AG04449 (cell line): ENCODE results near the gene AGAP1.
"Not testable (repeated sequence)": the region's sequence is repeated elsewhere in the genome, so short reads cannot be mapped to it uniquely, and the experiment has no call there.

Experiments
- CTCF ChIA-PET: fragments of 350-600 bp; formaldehyde crosslinking; extraction: SDS; loops from one replicate; lab custom pipeline; 2021; ENCODE audit warnings: antibody characterized with exemption; lab: Yijun Ruan, JAX
- POLR2A ChIA-PET: fragments of 400-600, 350-600 bp; formaldehyde crosslinking; extraction: SDS; loops from one replicate; lab custom pipeline; 2020; ENCODE audit warnings: antibody characterized with exemption, inconsistent platforms; lab: Yijun Ruan, JAX
- DNase-seq: peaks from one replicate; pipeline ENCODE4 v3.0.0-alpha.2; 2010; ENCODE audit warnings: low read depth, low spot score
- H3K4me3 ChIP-seq: 2 replicates; pipeline ENCODE4 v1.5.1; 2011; ENCODE audit warnings: low read depth, mild to moderate bottlenecking, control low read depth, low read length
- TF ChIP-seq, protein P1 (sequence below): IDR thresholded peaks from one replicate; pipeline ENCODE4 v1.5.1; 2011; ENCODE audit warnings: mild to moderate bottlenecking, moderate library complexity, low read length, control low read depth, inconsistent platforms; ENCODE audit not compliant: insufficient read depth; ENCODE audit errors: missing control alignments

The AGAP1 gene

DNA sequence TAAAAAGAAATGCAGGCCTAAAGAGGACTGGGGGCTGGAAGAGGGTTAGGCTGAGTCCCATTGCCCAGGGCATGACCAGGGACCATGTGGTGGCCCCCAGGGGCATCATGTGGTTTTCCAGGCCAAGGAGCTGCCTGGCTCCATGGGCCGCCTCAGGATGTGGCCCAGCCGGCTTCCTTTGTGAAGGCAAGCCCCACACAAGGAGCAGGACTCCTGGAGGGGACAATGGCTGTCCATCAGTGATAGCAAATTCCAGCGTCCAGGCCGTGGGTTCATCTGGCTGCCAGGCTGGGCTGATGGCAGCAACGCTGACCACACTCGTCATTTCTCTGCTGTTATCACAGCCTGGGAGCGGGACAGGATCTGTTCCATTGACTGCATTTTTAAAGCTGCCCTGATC, 591.8 kb downstream of the AGAP1 start:
- CTCF ChIA-PET: no interaction called here
- TF ChIP-seq, protein P1, sequence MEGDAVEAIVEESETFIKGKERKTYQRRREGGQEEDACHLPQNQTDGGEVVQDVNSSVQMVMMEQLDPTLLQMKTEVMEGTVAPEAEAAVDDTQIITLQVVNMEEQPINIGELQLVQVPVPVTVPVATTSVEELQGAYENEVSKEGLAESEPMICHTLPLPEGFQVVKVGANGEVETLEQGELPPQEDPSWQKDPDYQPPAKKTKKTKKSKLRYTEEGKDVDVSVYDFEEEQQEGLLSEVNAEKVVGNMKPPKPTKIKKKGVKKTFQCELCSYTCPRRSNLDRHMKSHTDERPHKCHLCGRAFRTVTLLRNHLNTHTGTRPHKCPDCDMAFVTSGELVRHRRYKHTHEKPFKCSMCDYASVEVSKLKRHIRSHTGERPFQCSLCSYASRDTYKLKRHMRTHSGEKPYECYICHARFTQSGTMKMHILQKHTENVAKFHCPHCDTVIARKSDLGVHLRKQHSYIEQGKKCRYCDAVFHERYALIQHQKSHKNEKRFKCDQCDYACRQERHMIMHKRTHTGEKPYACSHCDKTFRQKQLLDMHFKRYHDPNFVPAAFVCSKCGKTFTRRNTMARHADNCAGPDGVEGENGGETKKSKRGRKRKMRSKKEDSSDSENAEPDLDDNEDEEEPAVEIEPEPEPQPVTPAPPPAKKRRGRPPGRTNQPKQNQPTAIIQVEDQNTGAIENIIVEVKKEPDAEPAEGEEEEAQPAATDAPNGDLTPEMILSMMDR: no peak
- POLR2A ChIA-PET: no interaction called here
- H3K4me3 ChIP-seq: no peak overlapping the region
- no peak for DNase-seq

DNA sequence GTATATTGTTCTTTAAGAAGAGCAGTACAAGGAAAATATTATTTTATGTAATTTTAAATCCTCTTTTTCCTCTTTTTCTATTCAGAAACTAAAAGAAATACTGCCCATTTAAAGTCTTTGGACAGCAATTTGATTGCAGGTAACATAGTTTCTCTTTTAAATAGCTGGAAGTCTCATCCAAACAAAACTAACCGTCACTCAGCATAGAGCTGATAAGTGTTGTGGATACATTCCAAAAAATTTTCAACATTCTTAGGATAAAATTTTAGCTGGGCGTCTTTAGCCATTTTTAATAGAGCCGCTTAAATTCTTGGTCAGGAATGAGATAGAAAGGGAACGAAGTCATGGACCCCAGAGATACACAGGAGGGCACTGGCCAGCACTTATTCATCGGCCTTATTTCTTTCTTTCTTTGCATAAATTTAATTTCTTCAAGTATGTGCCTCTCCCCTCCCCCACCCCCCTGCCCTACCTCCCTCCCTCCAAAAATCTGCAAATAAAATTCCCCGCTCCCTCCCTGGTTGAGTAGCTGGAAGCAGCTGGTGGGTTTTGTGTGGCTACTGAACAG, 592.6 kb downstream of the AGAP1 start:
- ChIA-PET POLR2A (no interaction called here), CTCF (interaction anchor here (0.9 kb wide), 1 partner anchor 307 kb away, joined by 3 read pairs; no protein-coding TSS in a partner anchor)
- no peak for DNase-seq
- TF ChIP-seq, protein P1: no peak
- no peak overlapping the region for H3K4me3 ChIP-seq

- POLR2A ChIA-PET: no interaction called here
- no peak for DNase-seq
- no peak overlapping the region for H3K4me3 ChIP-seq
- CTCF ChIA-PET: interaction anchor here (0.9 kb wide), 1 partner anchor 308 kb away, joined by 3 read pairs; no protein-coding TSS in a partner anchor
- TF ChIP-seq, protein P1: no peak
Observed at GRCh38 chr2:236086971-236087465, 593.2 kb downstream of the AGAP1 start.

DNA sequence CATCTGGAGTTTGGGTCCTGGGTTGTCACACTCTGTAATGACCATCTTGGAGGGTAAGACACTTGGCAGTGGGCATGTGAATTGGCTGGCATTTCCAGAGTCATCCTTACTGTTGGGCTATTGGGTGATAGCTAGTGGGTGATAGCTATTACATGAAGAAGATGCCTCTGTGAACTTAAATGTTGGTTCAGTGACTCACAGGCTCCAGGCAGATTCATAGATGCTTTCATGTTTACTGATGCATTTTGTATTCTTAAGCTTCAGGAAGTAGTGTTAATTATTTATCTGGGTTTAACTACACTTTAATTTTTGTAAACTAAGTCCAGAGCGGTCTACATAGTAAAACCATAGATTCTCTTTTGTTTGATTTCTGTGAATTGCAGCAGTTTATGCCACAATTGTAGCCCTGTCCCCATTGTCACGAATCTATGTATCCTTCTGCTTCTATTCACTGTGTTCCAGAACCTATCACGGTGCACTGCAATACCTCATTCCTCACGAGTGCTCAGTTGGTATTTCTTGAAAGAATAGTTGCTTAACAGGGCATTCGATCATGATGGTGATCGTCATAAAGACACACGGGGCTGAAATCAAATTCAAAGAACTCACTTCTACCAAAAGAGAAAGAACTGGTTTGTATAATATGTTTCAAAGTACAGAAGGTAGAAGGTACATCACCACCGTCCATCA, 594.7 kb downstream of the AGAP1 start:
- peak; percentile 4 for DNase-seq
- TF ChIP-seq, protein P1: no peak
- ChIA-PET POLR2A (no interaction called here), CTCF (interaction anchor here (0.9 kb wide), 1 partner anchor 322 kb away, joined by 4 read pairs; no protein-coding TSS in a partner anchor)
- H3K4me3 ChIP-seq: no peak overlapping the region

DNA sequence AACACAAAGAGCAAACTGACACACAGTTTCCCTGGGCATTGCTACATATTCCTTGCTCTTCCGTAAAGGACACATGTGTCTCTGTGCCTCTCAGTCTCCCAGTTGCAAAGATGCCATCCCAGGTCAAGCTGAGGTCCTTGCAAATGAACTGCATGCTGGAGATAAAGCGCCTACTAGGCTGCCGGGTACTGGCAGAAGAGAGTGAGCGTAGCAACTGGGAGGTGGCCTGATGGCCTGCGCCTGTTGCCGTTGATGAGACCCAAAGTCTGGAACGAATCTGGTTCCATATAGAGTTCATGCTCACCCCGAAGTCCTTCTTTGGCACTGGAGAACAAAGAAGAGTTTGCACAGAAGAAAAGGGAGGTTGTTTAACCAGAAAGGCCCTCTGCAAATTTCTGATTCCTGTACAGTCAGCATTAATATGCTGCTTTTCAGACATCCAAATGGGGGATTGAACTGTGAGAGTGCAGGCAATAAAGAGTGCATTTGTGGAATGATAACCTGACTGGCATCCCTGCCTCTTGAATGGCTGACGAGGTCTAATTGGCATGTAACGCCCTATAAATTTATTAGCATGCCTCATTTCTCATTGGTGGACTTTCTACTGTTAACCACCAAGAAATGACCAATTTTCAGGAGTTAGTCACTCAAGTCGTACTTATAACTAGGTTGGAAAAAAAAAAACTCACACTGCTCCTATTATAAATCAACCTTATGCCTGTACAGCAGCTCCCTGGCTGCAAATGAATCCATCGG, 595.6 kb downstream of the AGAP1 start:
- CTCF ChIA-PET: no interaction called here
- TF ChIP-seq, protein P1: no peak
- POLR2A ChIA-PET: no interaction called here
- DNase-seq: peak; percentile 21
- no peak overlapping the region for H3K4me3 ChIP-seq

DNA sequence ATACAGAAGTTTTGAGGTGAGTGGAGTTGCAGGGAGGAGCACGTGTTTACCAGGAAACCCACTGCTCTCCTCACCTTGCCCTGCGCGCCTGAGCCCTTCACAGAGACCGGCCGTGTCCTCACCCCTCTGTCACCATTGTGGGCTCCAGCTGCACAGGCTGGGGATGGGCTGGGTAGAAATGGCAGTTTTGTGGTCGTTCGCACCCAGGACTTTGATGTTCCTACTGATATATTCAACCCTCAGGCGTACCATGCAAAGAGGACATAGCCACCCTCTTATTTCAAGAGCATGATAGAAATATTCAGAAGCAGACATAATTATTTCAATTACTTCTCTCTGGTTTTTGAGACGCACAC, 596.2 kb downstream of the AGAP1 start:
- no peak for DNase-seq
- ChIA-PET CTCF (interaction anchor here (0.6 kb wide), 1 partner anchor 20 kb away, joined by 3 read pairs; no protein-coding TSS in a partner anchor), POLR2A (no interaction called here)
- TF ChIP-seq, protein P1: no peak
- no peak overlapping the region for H3K4me3 ChIP-seq

DNA sequence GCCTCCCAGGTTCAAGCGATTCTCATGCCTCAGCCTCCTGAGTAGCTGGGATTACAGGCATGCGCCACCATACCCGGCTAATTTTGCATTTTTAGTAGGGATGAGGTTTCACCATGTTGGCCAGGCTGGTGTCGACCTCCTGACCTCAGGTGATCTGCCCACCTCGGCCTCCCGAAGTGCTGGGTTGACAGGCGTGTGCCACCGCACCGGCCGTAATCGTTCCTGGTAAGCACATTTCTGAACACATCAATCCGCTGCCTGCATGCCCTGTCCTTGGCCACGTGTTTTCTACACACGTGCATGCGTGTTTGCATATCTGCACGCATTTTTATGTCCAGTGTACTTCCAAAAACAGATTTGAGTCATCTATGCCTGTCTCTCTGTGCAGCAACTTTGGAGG, 597.0 kb downstream of the AGAP1 start:
- DNase-seq, POLR2A ChIA-PET, H3K4me3 ChIP-seq: not testable (repeated sequence)
- CTCF ChIA-PET: interaction anchor here (0.6 kb wide), 1 partner anchor 21 kb away, joined by 3 read pairs; no protein-coding TSS in a partner anchor
